Ammon's horn (tissue), 1 donor: ENCODE results near the gene TMEM98.
"Not testable (repeated sequence)": the region's sequence is repeated elsewhere in the genome, so short reads cannot be mapped to it uniquely, and the experiment has no call there.

ENCODE experiments used
- DNase-seq: peaks from one replicate; pipeline ENCODE4 v3.0.0-alpha.2; 2016; ENCODE audit warnings: low spot score

Gene TMEM98

GRCh38 chr17:32985050-32985756 lies 57.2 kb downstream of the TMEM98 start:
- DNase-seq, result no peak

- not testable (repeated sequence) for DNase-seq
These were observed 59.5 kb downstream of the TMEM98 start for GRCh38 chr17:32987453-32987805.

GRCh38 chr17:32987868-32988267 lies 59.9 kb downstream of the TMEM98 start:
- DNase-seq, result not testable (repeated sequence)

- DNase-seq, result no peak
These were observed 60.6 kb downstream of the TMEM98 start for GRCh38 chr17:32988481-32989101.

GRCh38 chr17:32992321-32993033 lies 64.5 kb downstream of the TMEM98 start:
- no peak for DNase-seq

- no peak for DNase-seq
These were observed 66.0 kb downstream of the TMEM98 start for GRCh38 chr17:32993977-32994376.
